K562 (cell line): ENCODE measurements around the gene PYGO2. TPM values are rescaled to one million over a fixed set of nuclear protein-coding genes. Genes with fewer than 3 reads are reported as not detected.
A peak's percentile ranks its signal among the peaks of the same experiment; 100 is the strongest.

Experiments used
- ATAC-seq: fragments of 200-7000 bp; cut with Tn5 transposase; 3 replicates; pipeline ENCODE4 v1.9.1; 2020; ENCODE audit warnings: moderate library complexity
- BruUV-seq: library from RNA; stranded (reverse); fragments of 400-500 nt; replicated peaks from 2 replicates; lab custom pipeline; 2021; lab: Mats Ljungman, UMichigan
- CTCF ChIA-PET: fragments of 300-600 bp; formaldehyde crosslinking; extraction: SDS; loops from one replicate; lab custom pipeline; 2021; ENCODE audit warnings: low intra/inter-chr PET ratio; lab: Yijun Ruan, JAX
- POLR2A ChIA-PET: fragments of 300-600, 350-650 bp; sonication (Branson Sonifier 250); formaldehyde crosslinking; extraction: SDS; loops from one replicate; lab custom pipeline; 2021; ENCODE audit warnings: antibody characterized with exemption, inconsistent platforms; lab: Yijun Ruan, JAX
- DNase-seq, 4 experiments: peaks; one replicate each; pipeline versions ENCODE4 v3.0.0 to v3.0.0-alpha.2; 2011 to 2018; ENCODE audit warnings: low spot score in 3 of 4, mixed read lengths in 3 of 4; ENCODE audit errors: extremely low read depth in 1 of 4
- FAIRE-seq: peaks from 2 replicates; lab custom pipeline; 2011; peaks lifted over from hg19 to GRCh38; lab: Jason Lieb, UNC
- H2AFZ ChIP-seq: 2 replicates; pipeline ENCODE4 v1.6.0; 2011; ENCODE audit warnings: low read depth, low read length, control low read depth, inconsistent platforms
- H3K27ac ChIP-seq: fragments of 200-600 bp; 3 replicates; pipeline ENCODE4 v1.8.0; 2011; ENCODE audit warnings: low read depth, mild to moderate bottlenecking, control low read depth, inconsistent platforms, low read length, moderate library complexity, mixed read lengths; ENCODE audit errors: extremely low read depth
- H3K27me3 ChIP-seq, 2 experiments: fragments of 300-600 bp in 1 of 2; 2 replicates in 1 of 2; 3 replicates in 1 of 2; pipeline versions ENCODE4 v1.6.0 to v1.8.0; 2011; ENCODE audit warnings: inconsistent platforms in 2 of 2, low read length in 2 of 2, mild to moderate bottlenecking in 1 of 2, mixed read lengths in 1 of 2, moderate library complexity in 1 of 2; ENCODE audit not compliant: control insufficient read depth in 2 of 2, insufficient read depth in 2 of 2
- H3K36me3 ChIP-seq: fragments of 300-600 bp; 3 replicates; pipeline ENCODE4 v1.8.0; 2011; ENCODE audit warnings: mild to moderate bottlenecking, low read length, inconsistent platforms; ENCODE audit not compliant: control insufficient read depth, insufficient read depth
- H3K4me1 ChIP-seq, 2 experiments: fragments of 200-600 bp in 1 of 2; replicated peaks in 1 of 2; 2 replicates in 1 of 2; 3 replicates in 1 of 2; pipeline versions ENCODE4 v1.5.1 to v1.8.0; 2011; ENCODE audit warnings: inconsistent platforms in 2 of 2, low read length in 2 of 2, mild to moderate bottlenecking in 1 of 2, mixed read lengths in 1 of 2, moderate library complexity in 1 of 2; ENCODE audit not compliant: control insufficient read depth in 2 of 2, insufficient read depth in 2 of 2
- H3K4me2 ChIP-seq: 2 replicates; pipeline ENCODE4 v1.6.1; 2011; ENCODE audit warnings: low read length, control low read depth, inconsistent platforms, mixed read lengths; ENCODE audit not compliant: insufficient read depth
- H3K4me3 ChIP-seq: fragments of 200-600 bp; sonication (generic), shearing (Covaris generic); 2 replicates; pipeline ENCODE4 v1.5.1; 2016; ENCODE audit warnings: control low read depth, inconsistent platforms
- H3K79me2 ChIP-seq: fragments of 200-600 bp; 3 replicates; pipeline ENCODE4 v1.8.0; 2011; ENCODE audit warnings: low read length, inconsistent platforms; ENCODE audit not compliant: control insufficient read depth, insufficient read depth
- H3K9ac ChIP-seq, 2 experiments: 2 replicates each; pipeline versions ENCODE4 v1.6.0 to v1.6.1; 2011; ENCODE audit warnings: low read depth in 2 of 2, low read length in 2 of 2, control low read depth in 1 of 2, inconsistent platforms in 1 of 2, mild to moderate bottlenecking in 1 of 2, mixed read lengths in 1 of 2; ENCODE audit not compliant: insufficient read depth in 1 of 2
- H3K9me1 ChIP-seq: one replicate; pipeline ENCODE4 v1.6.0; 2011; ENCODE audit warnings: inconsistent platforms, mild to moderate bottlenecking, low read length, moderate library complexity; ENCODE audit not compliant: control insufficient read depth, insufficient read depth
- H3K9me3 ChIP-seq: replicated peaks from 2 replicates; pipeline ENCODE4 v1.5.1; 2011; ENCODE audit warnings: low read depth, low read length, inconsistent platforms; ENCODE audit not compliant: control insufficient read depth, insufficient read depth
- H4K20me1 ChIP-seq: replicated peaks from 2 replicates; pipeline ENCODE4 v1.6.1; 2011; ENCODE audit warnings: low read length, inconsistent platforms, mixed read lengths; ENCODE audit not compliant: control insufficient read depth, insufficient read depth
- SPI1 ChIP-seq: IDR thresholded peaks from 2 replicates; pipeline ENCODE4 v1.6.1; 2011; ENCODE audit warnings: low read depth, low read length, control low read depth, borderline replicate concordance
- ZBTB1 ChIP-seq: sonication (generic); formaldehyde crosslinking; IDR thresholded peaks from 2 replicates; pipeline ENCODE4 v1.8.1; 2023; ENCODE audit warnings: missing genetic modification reagents, low read depth, mild to moderate bottlenecking, borderline replicate concordance
- ZNF740 ChIP-seq, 3 experiments: fragments of 200-800 bp in 1 of 3; sonication (Bioruptor generic) in 1 of 3; sonication (generic) in 1 of 3; formaldehyde crosslinking in 1 of 3; IDR thresholded peaks; 2 replicates each; pipeline versions ENCODE4 v1.6.1 to v1.8.0; 2016 to 2022; ENCODE audit warnings: mild to moderate bottlenecking in 2 of 3, missing compliant biosample characterization in 2 of 3, missing genetic modification characterization in 2 of 3, missing genetic modification reagents in 1 of 3
- whole genome bisulfite sequencing: fragments of 100-300 bp; shearing (Covaris generic); methylation state at CpG from one replicate; pipeline ENCODE4 v1.1.6; 2016; ENCODE audit warnings: low coverage, mixed read lengths; ENCODE audit not compliant: insufficient coverage; ENCODE audit errors: missing lambda C conversion rate; 5-methylcytosine and 5-hydroxymethylcytosine counted together
- in situ Hi-C: fragments of 300-500 bp; cut with MboI; formaldehyde crosslinking; loops from 4 replicates; pipeline ENCODE4 v1.15.0; 2018; ENCODE audit warnings: inconsistent platforms, mixed read lengths
- intact Hi-C: fragments of 100-400 bp; cut with micrococcal nuclease; formaldehyde crosslinking; loops from 2 replicates; pipeline ENCODE4 v1.14.2; 2022
- polyA plus RNA-seq, 8 experiments: library from polyadenylated mRNA; depleted of rRNA in 4 of 8; stranded (reverse) in 5 of 8; unstranded in 3 of 8; fragments of >200 nt; fragmentation: Nextera tagmentation in 2 of 8; fragmentation: Illumina TruSeq in 1 of 8; extraction: Ambion mirVana in 2 of 8; extraction: Trizol in 1 of 8; gene quantifications; 2 replicates each; pipeline versions ENCODE4 v1.2.1 to v1.2.3, GENCODE V29; 2011 to 2014; ENCODE audit warnings: inconsistent platforms in 1 of 8, missing spikeins in 1 of 8
- total RNA-seq, 7 experiments: library from RNA; depleted of rRNA in 6 of 7; stranded (reverse); fragments of >200 nt in 6 of 7; fragmentation: Illumina TruSeq in 2 of 7; extraction: Trizol in 2 of 7; gene quantifications; 2 replicates each; pipeline versions ENCODE4 v1.2.1 to v1.2.3, GENCODE V29; 2011 to 2021; ENCODE audit warnings: low replicate concordance in 1 of 7

PYGO2 gene
- total and polyA plus RNA-seq, 9 of the 15 experiments (the other 6 are each of a cell fraction or from before 2014, with no cell fraction given): 8.3 to 36.2 (median 18.2) TPM

- Histone ChIP-seq H3K4me3 (no peak overlapping the region), H3K9me3 (no peaks in the 10 kb centered on the region), H3K4me2 (no peak overlapping the region), H3K9me1 (no peaks in the 10 kb centered on the region), H3K79me2 (peaks cover 82% of the 10 kb centered on the region), H3K4me1 (peaks cover 81 to 86% of the 10 kb centered on the region in 2 experiments), H3K9ac (peak overlapping the region in 1 of 2 experiments; percentile 85; a peak in 1 of 4 replicates), H3K27me3 (no peaks in the 10 kb centered on the region), H2AFZ (no peak overlapping the region), H3K27ac (no peak overlapping the region; the same call in 2 of the 3 replicates), H3K36me3 (peaks cover 74% of the 10 kb centered on the region; the same call in 2 of the 3 replicates), H4K20me1 (peaks cover 3% of the 10 kb centered on the region)
- no TSS peak for BruUV-seq
- in situ Hi-C loops: no loop called here
- DNase-seq (no peak), ATAC-seq (no peak), FAIRE-seq (no peak)
- intact Hi-C loops: no loop called here
- peak; percentile 49; the same call in 1 of the 2 replicates for TF ChIP-seq SPI1
- TF ChIP-seq ZBTB1 (CRISPR knock-in tag): no peak
- TF ChIP-seq ZNF740 (CRISPR knock-in tag; IDR thresholded peaks at IDR 0.05): no peak
- peak in 1 of 2 experiments; percentile 61; a peak in 1 of 4 replicates for TF ChIP-seq ZNF740 (tag; IDR thresholded peaks at IDR 0.05)
- 16% methylated on average over 8 of the region's 11 CpGs for WGBS
- ChIA-PET POLR2A (interaction anchor here (0.7 to 1.3 kb wide), 2 partner anchors 9 to 41 kb away, joined by 5 read pairs; partner anchors contain the start of gene ADAM15), CTCF (no interaction called here)
Observed at GRCh38 chr1:155010211-155010918, 48.8 kb upstream of the PYGO2 start.
